ENCODE data around the gene RASA3.

Gene RASA3

GRCh38 chr13:114035583-114036531 is 96.6 kb downstream of the RASA3 start:
- H3K4me3 ChIP-seq (ENCODE audit: low read depth, low read length), result no peak overlapping the region
- peak; percentile 24 for TF ChIP-seq CTCF (conservative IDR thresholded peaks at IDR 0.05; ENCODE audit: low read depth, low read length)
- peak; percentile 65 for DNase-seq (ENCODE audit: low read depth)

GRCh38 chr13:114035186-114035582 is 97.2 kb downstream of the RASA3 start:
- DNase-seq (ENCODE audit: low read depth), result no peak
- TF ChIP-seq CTCF (conservative IDR thresholded peaks at IDR 0.05; ENCODE audit: low read depth, low read length), result no peak
- H3K4me3 ChIP-seq (ENCODE audit: low read depth, low read length), result no peak overlapping the region

GRCh38 chr13:114034481-114034891 is 97.9 kb downstream of the RASA3 start:
- no peak for TF ChIP-seq CTCF (conservative IDR thresholded peaks at IDR 0.05; ENCODE audit: low read depth, low read length)
- H3K4me3 ChIP-seq (ENCODE audit: low read depth, low read length), result no peak overlapping the region

GRCh38 chr13:114033541-114034315 is 98.7 kb downstream of the RASA3 start:
- H3K4me3 ChIP-seq (ENCODE audit: low read depth, low read length), result no peak overlapping the region
- no peak for DNase-seq (ENCODE audit: low read depth)
- no peak for TF ChIP-seq CTCF (conservative IDR thresholded peaks at IDR 0.05; ENCODE audit: low read depth, low read length)

More at GRCh38 chr13:114034481-114034891, 97.9 kb downstream of the RASA3 start:
- DNase-seq (ENCODE audit: low read depth), result peak; percentile 47

GRCh38 chr13:114032126-114032799 is 100.2 kb downstream of the RASA3 start:
- DNase-seq (ENCODE audit: low read depth), result peak; percentile 86
- no peak overlapping the region for H3K4me3 ChIP-seq (ENCODE audit: low read depth, low read length)
- no peak for TF ChIP-seq CTCF (conservative IDR thresholded peaks at IDR 0.05; ENCODE audit: low read depth, low read length)

- TF ChIP-seq CTCF (conservative IDR thresholded peaks at IDR 0.05; ENCODE audit: low read depth, low read length), result no peak
- no peak for DNase-seq (ENCODE audit: low read depth)
- H3K4me3 ChIP-seq (ENCODE audit: low read depth, low read length), result no peak overlapping the region
Measured at GRCh38 chr13:114031631-114032030, 100.8 kb downstream of the RASA3 start.

Measured in choroid plexus epithelial cell (primary cell).